ENCODE results near the gene RANGAP1. TPM values are rescaled to one million over a fixed set of nuclear protein-coding genes. Genes with fewer than 3 reads are reported as not detected.

The RANGAP1 gene
- total and polyA plus RNA-seq, 2 of the 13 experiments (the other 11 are each of a cell fraction or from before 2014, with no cell fraction given) = 51.8 to 83.9 TPM

- TF ChIP-seq SALL1 (CRISPR knock-in tag; IDR thresholded peaks at IDR 0.05) = peak; percentile 51
- no peak for TF ChIP-seq DBP (CRISPR knock-in tag; IDR thresholded peaks at IDR 0.05; ENCODE audit: not compliant biosample characterization)
- TF ChIP-seq SRF (IDR thresholded peaks at IDR 0.05; ENCODE audit: low read depth, low read length) = no peak
- no peak for TF ChIP-seq ARHGAP35 (CRISPR knock-in tag; IDR thresholded peaks at IDR 0.05; ENCODE audit: borderline replicate concordance)
- TF ChIP-seq SOX13 (IDR thresholded peaks at IDR 0.05) = no peak
- peak in 1 of 2 experiments; percentile 43; a peak in 2 of 4 replicates for TF ChIP-seq SOX13 (CRISPR knock-in tag; conservative IDR thresholded peaks at IDR 0.05 in 1 of 2, IDR thresholded peaks at IDR 0.05 in 1 of 2)
- no peak for TF ChIP-seq ZNF234 (CRISPR knock-in tag; conservative IDR thresholded peaks at IDR 0.05)
- TF ChIP-seq KDM1A (CRISPR knock-in tag; IDR thresholded peaks at IDR 0.05) = peak; percentile 27; the same call in 1 of the 2 replicates
- TF ChIP-seq PAWR (CRISPR knock-in tag; IDR thresholded peaks at IDR 0.05; ENCODE audit: borderline replicate concordance) = no peak
- no peak for TF ChIP-seq ZNF142 (CRISPR knock-in tag; IDR thresholded peaks at IDR 0.05)
- no peak for TF ChIP-seq RBFOX2 (IDR thresholded peaks at IDR 0.05; ENCODE audit: low read depth, low read length)
- TF ChIP-seq SRSF9 (IDR thresholded peaks at IDR 0.05; ENCODE audit: borderline replicate concordance, insufficient read depth, low read depth, low read length, poor library complexity, severe bottlenecking) = no peak
- no peak for TF ChIP-seq SIX1 (CRISPR knock-in tag; IDR thresholded peaks at IDR 0.05; ENCODE audit: borderline replicate concordance)
- TF ChIP-seq NBN (conservative IDR thresholded peaks at IDR 0.05) = no peak
- no peak for TF ChIP-seq TCF12 (IDR thresholded peaks at IDR 0.05)
- TF ChIP-seq TCF12 (CRISPR knock-in tag; IDR thresholded peaks at IDR 0.05) = no peak
Observed at GRCh38 chr22:41234815-41235695, 50.9 kb downstream of the RANGAP1 start (continued).
